DMS53 treated with DMSO at 0.1 percent for 48 hours (cell line): ENCODE measurements around the gene VTCN1.
"Not testable (repeated sequence)": the region's sequence is repeated elsewhere in the genome, so short reads cannot be mapped to it uniquely, and the experiment has no call there.

Experiments
- DNase-seq: peaks from one replicate; lab custom pipeline; 2025; ENCODE audit not compliant: unreplicated experiment; lab: John Stamatoyannopoulos, UW

The VTCN1 gene, protein sequence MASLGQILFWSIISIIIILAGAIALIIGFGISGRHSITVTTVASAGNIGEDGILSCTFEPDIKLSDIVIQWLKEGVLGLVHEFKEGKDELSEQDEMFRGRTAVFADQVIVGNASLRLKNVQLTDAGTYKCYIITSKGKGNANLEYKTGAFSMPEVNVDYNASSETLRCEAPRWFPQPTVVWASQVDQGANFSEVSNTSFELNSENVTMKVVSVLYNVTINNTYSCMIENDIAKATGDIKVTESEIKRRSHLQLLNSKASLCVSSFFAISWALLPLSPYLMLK

DNA sequence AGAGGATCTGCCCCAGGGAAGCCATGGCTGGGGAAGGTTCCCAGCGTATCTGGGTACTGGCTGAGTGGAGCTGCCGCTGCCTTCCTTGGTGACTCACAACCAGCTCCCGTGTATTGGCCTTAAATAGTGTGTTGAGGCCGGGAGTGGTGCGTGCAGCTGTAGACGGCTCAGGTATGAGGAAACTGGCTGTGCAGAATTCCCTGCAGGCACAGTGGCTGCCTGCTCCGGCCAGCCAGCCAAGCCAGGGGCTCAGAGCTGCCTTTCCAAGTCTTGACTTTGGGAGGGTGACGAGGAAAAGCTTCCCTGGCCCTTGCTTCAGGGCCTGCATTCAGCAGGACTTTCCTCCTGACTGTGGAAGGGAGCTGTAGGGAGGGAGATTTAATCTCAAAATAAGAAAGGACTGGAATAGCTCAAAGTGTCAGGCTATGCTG is at the start of gene VTCN1:
TSS of gene VTCN1 (minus strand) at position 97 of the 431 bp plus-strand sequence. CDS start at position 25, 72 bp downstream.
- DNase-seq, result no peak

DNA sequence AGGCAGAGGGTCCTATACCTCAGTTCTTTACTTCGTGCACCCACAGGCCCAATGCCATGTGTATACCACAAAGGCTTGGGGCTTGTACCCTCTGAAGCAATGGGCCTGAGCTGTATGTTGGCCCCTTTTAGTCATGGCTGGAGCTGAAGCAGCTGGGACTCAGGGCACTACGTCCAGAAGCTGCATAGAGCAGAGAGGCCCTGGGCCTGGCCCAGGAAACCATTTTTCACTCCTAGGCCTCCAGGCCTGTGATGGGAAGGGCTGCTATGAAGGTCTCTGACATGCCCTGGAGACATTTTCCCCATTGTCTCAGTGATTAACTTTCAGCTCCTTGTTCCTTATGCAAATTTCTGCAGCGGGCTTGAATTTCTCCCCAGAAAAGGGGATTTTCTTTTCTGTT is 48.1 kb upstream of the VTCN1 start:
- no peak for DNase-seq

DNA sequence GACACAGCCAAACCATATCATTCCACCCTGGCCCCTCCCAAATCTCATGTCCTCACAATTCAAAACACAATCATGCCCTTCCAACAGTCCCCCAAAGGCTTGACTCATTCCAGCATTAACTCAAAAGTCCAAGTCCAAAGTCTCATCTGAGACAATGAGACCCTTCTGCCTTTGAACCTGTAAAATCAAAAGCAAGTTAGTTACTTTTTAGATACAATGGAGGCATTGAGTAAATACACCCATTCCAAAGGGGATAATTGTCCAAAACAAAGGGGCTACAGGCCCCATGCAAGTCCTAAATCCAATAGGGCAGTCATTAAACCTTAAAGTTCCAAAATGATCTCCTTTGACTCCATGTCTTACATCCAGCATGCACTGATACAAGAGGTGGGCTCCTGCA is 47.3 kb upstream of the VTCN1 start:
- not testable (repeated sequence) for DNase-seq

DNA sequence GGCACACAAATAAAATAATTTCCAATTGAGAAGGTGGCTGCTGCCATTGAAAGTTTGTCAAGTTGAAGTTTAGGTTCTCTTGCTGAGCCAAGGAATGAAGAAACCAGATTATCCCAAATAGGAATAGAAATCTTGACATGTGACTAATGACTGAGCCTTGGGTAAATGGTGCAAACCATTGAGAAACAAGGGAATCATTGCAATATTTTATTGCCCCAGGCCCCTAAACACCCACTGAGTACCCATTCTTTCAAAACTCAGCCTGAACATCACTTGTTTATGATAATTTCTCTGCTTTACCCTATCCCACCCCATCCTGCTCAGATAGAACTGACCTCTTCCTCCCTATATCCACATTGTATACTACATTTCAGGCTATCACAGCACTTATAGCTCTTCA is 46.6 kb upstream of the VTCN1 start:
- DNase-seq, result no peak

DNA sequence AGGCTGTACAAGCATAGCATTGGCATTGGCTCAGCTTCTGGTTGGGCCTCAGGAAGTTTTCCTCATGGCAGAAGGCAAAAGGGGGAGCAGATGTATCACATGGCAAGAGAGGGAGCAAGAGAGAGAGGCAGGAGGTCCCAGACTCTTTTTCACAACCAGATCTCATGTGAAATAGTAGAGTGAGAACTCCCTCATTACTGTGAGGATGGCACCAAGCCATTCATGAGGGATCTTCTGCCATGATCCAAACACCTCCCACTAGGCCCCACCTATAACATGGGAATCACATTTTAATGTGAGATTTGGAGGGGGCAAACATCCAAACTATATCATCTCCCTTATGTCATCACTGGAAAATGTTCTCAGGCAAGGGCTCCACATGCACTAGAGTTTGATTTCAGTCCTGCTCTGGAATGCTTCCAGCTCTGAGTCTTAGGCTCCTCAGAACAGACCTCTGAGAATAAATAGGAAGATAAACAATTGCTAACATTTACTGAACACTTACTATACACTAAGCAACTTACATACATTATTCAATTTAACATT is 39.4 kb upstream of the VTCN1 start:
- no peak for DNase-seq

DNA sequence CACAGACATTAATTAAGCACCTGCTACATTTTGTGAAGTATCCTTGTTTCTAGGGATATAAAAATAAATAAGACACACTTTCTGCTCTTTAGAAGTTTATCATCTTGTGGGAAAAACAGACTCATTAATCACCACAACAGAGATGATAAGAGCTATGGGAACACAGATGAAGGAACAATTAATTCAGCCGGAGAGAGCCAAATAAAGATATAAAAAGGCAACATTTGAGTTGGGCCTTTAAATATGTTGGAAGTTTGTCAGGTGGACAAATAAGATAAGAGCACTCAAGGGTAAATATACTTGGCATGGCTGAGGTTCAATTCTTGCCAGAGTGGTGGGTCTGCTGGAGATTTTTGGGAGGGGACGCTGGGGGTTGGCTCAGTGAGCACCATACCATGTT is 34.2 kb upstream of the VTCN1 start:
- no peak for DNase-seq

DNA sequence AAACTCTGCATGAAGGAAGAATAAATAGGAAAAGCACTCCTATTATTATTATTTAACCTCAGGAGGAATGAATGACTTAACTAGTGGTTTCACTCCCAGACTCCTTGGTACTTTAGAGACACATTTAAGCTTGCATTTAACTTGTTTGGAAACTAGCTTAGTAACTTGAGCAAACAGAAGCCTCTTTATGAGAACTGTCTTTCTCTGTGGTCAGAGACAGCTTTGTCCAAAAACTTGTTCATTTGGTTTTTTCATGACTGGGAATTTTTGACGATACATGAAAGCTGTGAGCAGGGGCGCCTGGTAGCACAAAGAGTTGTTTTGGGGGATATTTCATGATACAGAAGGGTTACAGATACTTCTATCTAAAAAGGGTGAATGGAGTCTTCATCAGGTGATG is 33.6 kb upstream of the VTCN1 start:
- DNase-seq, result no peak

DNA sequence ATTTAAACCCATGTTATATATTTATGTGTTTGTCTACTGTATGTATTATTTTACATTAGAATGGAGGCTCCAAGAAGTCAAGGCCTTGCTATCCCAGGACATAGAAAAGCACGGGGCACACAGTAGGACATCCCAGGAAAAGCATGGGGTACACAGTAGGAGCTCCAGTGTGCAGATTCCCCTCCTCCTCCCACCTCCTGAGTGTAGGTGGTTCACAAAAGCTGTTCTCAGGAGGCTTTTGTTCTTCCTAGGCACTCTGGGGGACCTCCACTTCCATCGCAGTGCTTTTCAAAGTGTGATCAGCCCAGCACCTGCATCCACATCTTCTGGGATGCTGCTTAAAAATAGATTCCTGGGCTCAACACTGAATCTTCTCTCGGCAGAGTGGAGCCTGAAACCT is 30.8 kb upstream of the VTCN1 start:
- DNase-seq, result no peak

DNA sequence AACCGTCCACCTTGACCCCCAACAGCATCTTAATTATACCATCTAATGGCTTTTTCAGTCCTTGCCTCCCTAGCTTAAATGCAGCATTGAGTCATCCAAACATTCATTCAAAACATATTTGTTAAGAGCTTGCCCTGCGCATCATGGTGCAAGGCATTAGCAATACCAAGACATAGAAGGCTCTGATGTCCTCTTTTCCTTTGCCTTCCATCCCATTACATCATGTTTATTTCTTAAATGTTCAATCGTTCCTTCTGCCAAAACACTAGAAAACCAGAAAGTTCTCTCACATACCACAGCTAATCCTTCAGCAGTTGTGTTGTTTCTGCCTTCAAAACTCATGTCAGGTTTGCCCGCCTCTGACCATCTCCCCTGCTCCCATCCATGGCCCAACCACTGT is 29.8 kb upstream of the VTCN1 start:
- DNase-seq, result no peak

DNA sequence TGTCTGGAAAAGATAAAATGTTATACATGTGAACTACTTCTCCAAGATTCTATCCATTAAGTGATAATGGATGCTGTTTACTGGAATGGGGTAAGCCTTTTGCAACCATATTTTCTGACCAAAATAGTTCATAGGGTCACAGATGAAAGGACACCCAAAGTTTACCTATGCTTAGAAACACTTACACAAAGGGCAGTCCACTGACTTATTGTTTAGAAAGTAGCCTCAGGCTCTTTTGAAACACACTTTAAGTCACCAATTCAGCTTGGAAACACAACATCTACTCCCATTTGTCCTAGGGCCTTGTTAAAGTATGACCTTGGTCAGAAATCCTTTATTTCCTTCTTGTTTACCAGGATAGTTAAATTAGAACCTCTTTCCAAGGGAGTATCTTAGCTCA is 28.7 kb upstream of the VTCN1 start:
- no peak for DNase-seq

DNA sequence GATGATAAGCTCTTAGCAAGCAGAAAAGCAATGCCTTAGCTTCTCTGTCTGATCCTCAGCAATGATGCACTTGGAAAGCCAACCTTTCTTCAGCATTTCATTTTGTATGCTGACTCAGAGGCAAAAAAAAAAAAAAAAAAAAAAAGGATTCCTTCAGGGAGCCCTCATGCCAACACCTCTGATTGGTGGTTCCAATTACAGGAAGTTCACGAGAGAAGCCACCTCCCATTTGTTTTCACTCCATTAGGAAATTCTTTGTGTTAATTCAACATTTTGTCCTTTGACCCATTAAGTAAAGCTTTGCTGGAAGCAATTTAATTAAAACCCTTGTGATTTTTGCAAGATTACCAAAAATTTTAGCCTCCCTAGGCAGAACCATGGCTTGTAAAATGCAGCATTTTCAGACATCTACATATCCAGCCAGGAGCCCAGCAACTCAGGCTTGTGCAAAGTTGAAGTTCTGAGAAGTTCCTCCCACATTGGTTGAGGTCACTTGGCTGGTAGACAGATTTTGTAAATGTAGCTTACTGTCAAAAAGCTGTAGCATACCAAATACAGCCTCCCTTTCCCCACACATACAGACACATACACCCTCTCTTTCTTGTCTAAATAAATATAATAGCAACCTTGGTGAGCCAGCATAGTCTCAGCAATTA is 27.1 kb upstream of the VTCN1 start:
- DNase-seq, result no peak

DNA sequence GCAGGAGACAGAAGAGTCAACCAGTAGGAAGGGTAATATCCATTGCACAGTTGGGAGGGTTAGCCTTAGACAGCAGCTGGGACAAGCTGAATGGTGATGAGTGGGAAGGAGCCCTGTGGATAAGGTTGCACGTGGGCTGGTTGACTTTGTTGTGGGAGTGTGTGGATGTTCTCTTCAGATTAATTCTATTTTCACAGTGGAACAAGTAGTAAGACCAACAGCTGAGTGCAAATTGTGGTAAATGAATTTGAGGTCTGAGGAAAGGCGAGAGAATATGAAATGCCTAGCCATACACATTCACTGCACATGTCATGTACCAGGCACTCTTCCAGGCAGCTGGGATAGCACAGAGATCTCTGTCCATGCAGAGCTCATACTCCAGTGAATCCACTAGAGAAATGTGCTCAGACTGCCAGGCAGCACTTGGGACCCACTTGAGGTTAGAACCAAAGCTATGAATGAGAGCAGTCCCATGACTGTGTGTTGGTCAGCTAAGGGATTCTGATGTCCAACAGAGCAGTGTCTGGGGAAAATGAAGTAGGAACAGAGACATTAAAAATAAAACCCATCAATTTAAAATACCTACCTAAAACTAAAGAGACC is 25.2 kb upstream of the VTCN1 start:
- no peak for DNase-seq

DNA sequence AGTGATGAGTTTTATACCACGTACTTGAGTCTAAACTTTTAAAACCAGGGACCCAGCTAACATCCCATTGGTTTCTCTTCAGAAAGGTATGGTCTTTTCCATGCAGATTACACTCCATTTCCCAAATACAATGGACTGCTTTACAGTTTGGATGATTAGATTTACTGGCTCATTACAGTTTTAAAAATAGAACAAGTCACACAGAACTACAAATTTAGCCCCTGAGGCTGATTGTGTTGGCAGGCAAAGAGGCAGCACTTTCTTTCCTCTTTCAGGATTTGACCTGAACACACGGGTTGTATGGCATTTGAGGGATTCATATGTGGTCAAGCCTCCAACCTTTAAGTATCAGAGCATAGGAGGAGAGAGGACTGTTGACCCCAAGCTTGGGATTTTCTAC is 21.8 kb upstream of the VTCN1 start:
- no peak for DNase-seq

DNA sequence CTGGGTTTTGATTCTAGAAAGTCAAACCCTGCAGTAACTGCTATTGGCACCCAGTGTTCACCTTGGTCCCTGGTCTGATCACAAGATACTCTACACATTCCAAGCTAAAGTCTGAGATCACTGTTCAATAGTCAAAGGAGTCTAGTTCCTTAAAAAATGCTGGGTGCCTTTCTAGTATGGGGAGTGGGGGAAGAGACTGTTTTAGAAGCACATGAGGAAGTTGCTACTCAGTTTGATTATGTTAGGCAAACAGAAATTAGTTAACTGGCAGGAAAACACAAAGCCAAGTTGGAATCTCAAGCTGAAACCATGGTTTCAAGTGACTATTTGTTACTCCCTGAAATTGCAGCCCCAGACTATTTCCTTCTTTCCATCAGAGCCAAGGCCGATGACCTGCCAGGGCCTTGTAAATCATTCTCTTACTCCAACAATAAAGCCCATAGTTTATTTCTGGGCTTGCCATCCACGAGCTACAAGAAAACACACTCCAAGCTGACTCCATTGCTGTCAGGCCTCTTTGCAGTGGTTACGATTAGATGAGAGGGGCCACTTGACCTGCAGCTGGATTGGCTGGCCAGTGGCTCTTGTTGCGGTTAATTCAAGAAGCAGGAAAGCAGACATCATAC is 21.1 kb upstream of the VTCN1 start:
- DNase-seq, result no peak

DNA sequence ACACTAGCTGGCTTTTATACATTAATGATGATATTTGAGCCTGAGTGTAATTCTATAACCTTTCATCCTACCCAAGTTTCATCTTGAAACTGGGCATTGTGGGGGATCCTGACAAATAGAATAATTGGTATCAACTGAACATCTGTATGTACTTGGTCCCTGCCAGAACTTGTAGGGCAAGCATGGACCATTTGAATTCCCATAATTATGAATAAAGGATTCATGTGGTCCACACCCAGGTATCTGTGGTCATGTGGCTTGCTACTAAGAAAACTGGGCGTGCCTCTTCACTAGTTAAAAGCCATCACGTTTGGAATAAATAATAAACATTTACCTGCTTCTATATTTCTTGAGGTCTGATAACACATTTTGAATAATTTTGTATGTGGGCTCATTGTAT is 20.6 kb upstream of the VTCN1 start:
- DNase-seq, result no peak

DNA sequence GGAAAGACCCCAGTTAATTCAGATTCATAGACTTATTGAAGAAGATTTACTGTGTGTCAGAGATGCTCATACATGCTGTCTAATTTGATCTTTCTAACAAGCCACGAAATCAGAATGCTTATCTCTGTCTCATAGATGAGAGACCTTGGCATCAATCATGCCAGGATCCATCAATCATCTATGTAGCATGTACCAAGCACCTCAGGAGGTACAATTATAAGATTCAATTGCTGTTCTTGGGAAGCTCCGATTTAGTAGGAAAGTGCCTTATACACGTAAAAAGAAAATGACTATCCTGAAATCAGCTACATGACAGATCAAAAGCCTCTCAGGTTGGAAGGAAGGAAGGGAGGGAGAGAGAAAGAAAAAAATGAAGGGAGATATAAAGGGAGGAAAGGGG is 18.5 kb upstream of the VTCN1 start:
- no peak for DNase-seq

DNA sequence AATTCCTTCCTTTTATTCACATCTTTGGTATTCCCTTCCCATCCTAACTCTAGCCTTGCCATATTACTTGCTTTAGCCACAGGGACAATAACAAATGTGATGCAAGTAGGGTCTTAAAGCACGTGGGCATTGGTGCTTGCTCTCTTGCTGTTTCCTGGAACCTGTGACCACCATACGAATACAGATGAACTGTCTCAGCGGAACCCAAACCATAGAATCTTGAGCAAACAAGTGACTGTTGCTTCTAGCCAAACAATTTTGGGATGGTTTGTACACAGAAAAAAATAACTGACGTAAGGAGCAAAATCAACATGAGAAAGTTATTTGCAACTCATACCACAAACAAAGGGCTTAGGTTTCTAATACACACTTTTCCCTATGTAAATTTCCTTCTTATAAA is 15.2 kb upstream of the VTCN1 start:
- DNase-seq, result no peak

DNA sequence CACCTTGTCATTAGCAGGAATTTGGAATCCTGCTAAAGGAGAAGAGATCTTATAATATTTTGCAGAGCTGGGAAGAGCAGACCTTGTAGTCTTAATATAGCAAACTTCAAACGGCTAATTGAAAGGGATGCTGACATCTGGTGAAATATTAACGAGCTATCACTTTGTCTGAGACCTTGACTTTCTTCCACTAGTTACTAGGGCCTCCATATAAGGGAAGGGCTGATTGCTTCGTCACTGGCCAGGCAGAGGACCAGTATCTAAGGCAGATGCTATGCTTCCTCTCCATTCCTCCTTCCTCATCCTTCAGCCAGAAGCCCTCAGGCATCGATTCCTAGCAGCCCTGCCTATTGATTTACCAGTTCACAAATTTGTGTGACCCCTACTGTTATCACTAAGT is 6.0 kb upstream of the VTCN1 start:
- DNase-seq, result no peak

DNA sequence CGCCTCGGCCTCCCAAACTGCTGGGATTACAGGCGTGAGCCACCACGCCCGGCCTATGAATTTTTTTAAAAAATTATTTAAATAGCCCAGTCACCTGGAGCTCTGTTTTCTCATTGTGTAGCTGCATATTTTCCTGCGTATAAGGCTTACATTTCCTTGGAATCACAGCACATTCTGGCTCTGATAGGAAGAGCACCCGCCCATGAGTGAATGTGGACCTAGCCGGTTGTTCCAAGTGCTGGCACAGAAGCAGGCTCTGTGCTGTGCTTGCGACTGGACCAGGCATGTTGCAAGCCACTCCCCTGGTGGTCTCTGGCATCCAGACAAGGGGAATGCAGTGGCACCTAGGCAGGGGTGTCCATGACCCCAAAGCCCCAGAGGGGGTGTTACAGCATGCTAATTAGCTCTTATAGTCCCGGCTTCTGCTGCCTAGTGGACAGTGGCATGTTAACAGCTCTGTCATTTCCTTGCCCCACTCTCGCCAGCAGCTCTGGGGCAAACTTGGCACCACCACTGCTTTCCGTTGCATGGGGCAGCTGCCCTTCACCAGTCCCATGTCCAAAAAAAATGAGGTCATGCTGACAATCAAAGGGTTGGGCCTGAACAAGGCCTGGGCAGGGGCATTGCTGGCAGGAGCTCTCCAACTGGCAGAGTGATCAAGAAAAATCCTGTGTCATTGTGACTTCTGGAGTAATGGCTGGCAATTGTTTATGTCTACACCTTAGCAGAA is 5.2 kb upstream of the VTCN1 start:
- no peak for DNase-seq

DNA sequence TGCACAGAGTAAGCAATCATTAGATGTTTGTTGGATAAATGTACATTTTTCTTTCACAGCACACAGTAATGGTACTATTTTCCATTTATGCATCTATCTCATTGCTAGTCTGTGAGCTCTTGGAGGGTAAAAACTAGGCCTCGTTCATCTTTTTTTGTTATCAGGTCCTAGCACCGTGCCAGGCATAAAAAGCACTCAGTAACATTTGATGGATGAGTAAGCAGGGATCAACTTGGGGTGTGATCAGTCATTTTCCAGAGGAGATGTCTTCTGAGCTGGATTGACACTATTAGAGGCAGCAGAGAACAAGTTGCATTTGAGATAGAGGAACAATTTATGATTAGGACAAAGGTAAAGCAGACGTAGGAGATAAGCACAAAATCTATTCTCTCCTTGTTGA is 4.3 kb upstream of the VTCN1 start:
- DNase-seq, result no peak

DNA sequence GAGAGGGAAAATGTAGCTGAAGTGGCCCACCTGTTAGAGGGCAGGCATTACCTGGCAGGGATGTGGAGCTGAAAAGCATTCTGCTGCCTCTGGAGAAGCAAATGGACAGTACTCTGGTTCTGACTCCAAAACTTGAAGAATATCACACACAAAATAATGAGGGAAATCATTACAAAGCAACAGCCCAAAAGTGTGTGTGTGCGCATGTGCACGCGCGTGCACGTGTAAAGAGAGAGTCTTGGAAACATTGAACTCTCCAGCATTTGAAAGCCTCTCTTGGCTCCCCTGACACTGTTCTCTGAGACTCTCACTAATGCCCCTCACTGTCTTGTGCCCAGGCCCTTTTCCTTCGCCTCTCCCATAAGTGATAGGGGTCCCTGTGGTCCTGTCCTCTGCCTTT is 2.3 kb upstream of the VTCN1 start:
- no peak for DNase-seq
